Measurements from ENCODE around the gene CCDC200. TPM values are rescaled to one million over a fixed set of nuclear protein-coding genes. Genes with fewer than 3 reads are reported as not detected.

The CCDC200 gene
- total and polyA plus RNA-seq, 2 of the 13 experiments (the other 11 are each of a cell fraction or from before 2014, with no cell fraction given), result not detected

DNA sequence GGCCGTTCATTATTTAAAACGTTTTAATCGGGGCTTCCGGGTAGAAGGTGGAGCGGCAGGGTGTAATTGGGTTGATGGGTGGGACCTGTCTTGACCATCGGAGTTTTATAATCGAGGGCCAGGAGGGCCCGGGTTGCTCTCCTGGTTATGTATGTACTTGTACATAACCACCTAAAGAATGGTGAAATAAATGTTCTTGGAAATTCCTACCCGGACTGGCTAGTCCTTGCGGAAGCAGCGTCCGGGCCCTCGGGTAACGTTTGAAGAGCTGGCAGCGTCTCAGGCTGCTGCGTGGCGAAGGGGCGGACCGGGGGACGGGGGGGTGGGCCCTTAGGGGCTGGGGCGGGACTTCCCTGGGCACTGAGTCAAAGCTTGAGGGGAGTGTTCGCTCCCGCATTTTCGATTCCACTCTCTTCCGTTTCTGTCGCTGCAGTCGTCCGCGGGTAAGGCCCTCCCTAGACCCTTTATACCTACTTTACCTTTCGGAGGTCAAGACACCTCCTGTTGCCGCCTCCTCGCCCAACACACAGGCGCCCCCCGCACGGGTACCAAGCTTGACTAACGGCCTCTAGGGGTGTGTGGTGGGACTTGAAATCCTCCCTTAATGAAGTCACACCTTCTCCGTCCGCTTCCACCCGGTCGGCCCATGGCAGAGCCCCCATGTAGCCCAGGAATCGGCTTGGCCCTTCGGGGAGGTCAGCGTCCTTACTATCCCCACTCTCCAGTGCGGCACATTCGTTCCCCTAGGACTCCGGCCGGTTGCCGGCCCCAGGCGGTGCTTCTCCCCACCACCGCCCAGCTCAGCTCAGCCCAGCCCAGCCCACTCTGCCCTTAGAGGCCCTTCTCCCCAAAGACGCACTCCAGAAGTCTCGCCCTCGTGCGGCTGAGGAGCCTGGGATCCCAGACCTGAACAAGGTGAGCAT is 16.7 kb downstream of the CCDC200 start, which contains the start of gene TMEM106A (continued):
- TF ChIP-seq, protein P1, sequence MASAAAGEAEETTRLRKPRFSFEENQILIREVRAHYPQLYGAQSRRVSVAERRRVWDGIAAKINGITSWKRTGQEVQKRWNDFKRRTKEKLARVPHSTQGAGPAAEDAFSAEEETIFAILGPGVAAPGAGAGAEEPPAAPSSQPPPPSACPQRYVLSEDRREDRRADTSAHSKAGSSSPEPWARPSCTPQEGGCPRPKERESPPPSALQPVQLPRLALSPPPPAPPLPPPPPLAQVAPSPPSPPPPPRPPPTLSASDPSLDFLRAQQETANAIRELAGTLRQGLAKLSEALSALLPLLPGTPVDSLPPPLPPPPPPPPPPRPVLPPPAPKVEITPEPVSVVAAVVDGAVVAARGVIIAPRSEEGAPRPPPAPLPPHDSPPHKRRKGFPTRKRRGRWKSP (CRISPR knock-in tag; IDR thresholded peaks at IDR 0.05), result peak; percentile 76; the same call in 1 of the 2 replicates
- peak; percentile 86 for TF ChIP-seq POLR2G (IDR thresholded peaks at IDR 0.05; ENCODE audit: low read depth, low read length)
- TF ChIP-seq ZBTB3 (CRISPR knock-in tag; IDR thresholded peaks at IDR 0.05; ENCODE audit: borderline replicate concordance, low read depth), result no peak
- TF ChIP-seq MEF2D (CRISPR knock-in tag; IDR thresholded peaks at IDR 0.05), result 0 out of 2 replicates have a peak, but pooled peaks have one; percentile 19
- TF ChIP-seq, protein P2, sequence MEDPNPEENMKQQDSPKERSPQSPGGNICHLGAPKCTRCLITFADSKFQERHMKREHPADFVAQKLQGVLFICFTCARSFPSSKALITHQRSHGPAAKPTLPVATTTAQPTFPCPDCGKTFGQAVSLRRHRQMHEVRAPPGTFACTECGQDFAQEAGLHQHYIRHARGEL (CRISPR knock-in tag; IDR thresholded peaks at IDR 0.05), result 0 out of 2 replicates have a peak, but pooled peaks have one; percentile 34
- TF ChIP-seq TBX2 (CRISPR knock-in tag; IDR thresholded peaks at IDR 0.05; ENCODE audit: borderline replicate concordance), result peak; percentile 79; the same call in 1 of the 2 replicates
- TF ChIP-seq SRY (CRISPR knock-in tag; IDR thresholded peaks at IDR 0.05), result peak; percentile 75; the same call in 1 of the 2 replicates
- TF ChIP-seq GATA4 (IDR thresholded peaks at IDR 0.05; ENCODE audit: borderline replicate concordance, low read depth), result 0 out of 2 replicates have a peak, but pooled peaks have one; percentile 39
- TF ChIP-seq, protein P3, sequence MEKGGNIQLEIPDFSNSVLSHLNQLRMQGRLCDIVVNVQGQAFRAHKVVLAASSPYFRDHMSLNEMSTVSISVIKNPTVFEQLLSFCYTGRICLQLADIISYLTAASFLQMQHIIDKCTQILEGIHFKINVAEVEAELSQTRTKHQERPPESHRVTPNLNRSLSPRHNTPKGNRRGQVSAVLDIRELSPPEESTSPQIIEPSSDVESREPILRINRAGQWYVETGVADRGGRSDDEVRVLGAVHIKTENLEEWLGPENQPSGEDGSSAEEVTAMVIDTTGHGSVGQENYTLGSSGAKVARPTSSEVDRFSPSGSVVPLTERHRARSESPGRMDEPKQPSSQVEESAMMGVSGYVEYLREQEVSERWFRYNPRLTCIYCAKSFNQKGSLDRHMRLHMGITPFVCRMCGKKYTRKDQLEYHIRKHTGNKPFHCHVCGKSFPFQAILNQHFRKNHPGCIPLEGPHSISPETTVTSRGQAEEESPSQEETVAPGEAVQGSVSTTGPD (CRISPR knock-in tag; IDR thresholded peaks at IDR 0.05), result 0 out of 2 replicates have a peak, but pooled peaks have one; percentile 17
- peak; percentile 64; the same call in 1 of the 2 replicates for TF ChIP-seq ZNF776 (CRISPR knock-in tag; IDR thresholded peaks at IDR 0.05)
- peak; percentile 76 for TF ChIP-seq HNRNPLL (IDR thresholded peaks at IDR 0.05; ENCODE audit: low read depth, low read length, poor library complexity, severe bottlenecking)
- peak; percentile 89 for TF ChIP-seq ZNF501 (CRISPR knock-in tag; IDR thresholded peaks at IDR 0.05)
- TF ChIP-seq, protein P4, sequence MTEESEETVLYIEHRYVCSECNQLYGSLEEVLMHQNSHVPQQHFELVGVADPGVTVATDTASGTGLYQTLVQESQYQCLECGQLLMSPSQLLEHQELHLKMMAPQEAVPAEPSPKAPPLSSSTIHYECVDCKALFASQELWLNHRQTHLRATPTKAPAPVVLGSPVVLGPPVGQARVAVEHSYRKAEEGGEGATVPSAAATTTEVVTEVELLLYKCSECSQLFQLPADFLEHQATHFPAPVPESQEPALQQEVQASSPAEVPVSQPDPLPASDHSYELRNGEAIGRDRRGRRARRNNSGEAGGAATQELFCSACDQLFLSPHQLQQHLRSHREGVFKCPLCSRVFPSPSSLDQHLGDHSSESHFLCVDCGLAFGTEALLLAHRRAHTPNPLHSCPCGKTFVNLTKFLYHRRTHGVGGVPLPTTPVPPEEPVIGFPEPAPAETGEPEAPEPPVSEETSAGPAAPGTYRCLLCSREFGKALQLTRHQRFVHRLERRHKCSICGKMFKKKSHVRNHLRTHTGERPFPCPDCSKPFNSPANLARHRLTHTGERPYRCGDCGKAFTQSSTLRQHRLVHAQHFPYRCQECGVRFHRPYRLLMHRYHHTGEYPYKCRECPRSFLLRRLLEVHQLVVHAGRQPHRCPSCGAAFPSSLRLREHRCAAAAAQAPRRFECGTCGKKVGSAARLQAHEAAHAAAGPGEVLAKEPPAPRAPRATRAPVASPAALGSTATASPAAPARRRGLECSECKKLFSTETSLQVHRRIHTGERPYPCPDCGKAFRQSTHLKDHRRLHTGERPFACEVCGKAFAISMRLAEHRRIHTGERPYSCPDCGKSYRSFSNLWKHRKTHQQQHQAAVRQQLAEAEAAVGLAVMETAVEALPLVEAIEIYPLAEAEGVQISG (CRISPR knock-in tag; IDR thresholded peaks at IDR 0.05), result peak; percentile 84
- TF ChIP-seq BRCA1 (CRISPR knock-in tag; IDR thresholded peaks at IDR 0.05), result 0 out of 2 replicates have a peak, but pooled peaks have one; percentile 73
- no peak for TF ChIP-seq ARID2 (CRISPR knock-in tag; IDR thresholded peaks at IDR 0.05; ENCODE audit: borderline replicate concordance)
- TF ChIP-seq MED1 (CRISPR knock-in tag; IDR thresholded peaks at IDR 0.05), result peak; percentile 62
- TF ChIP-seq, protein P5, sequence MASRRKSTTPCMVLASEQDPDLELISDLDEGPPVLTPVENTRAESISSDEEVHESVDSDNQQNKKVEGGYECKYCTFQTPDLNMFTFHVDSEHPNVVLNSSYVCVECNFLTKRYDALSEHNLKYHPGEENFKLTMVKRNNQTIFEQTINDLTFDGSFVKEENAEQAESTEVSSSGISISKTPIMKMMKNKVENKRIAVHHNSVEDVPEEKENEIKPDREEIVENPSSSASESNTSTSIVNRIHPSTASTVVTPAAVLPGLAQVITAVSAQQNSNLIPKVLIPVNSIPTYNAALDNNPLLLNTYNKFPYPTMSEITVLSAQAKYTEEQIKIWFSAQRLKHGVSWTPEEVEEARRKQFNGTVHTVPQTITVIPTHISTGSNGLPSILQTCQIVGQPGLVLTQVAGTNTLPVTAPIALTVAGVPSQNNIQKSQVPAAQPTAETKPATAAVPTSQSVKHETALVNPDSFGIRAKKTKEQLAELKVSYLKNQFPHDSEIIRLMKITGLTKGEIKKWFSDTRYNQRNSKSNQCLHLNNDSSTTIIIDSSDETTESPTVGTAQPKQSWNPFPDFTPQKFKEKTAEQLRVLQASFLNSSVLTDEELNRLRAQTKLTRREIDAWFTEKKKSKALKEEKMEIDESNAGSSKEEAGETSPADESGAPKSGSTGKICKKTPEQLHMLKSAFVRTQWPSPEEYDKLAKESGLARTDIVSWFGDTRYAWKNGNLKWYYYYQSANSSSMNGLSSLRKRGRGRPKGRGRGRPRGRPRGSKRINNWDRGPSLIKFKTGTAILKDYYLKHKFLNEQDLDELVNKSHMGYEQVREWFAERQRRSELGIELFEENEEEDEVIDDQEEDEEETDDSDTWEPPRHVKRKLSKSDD (CRISPR knock-in tag; IDR thresholded peaks at IDR 0.05; ENCODE audit: low read depth), result no peak
- peak; percentile 74 for TF ChIP-seq ZFY (CRISPR knock-in tag; IDR thresholded peaks at IDR 0.05)
- TF ChIP-seq ZNF614 (CRISPR knock-in tag; IDR thresholded peaks at IDR 0.05; ENCODE audit: borderline replicate concordance), result no peak

Measured in HepG2 (cell line).